GM21825 (cell line): ENCODE data around the gene RNF32.
"Not testable (repeated sequence)": the region's sequence is repeated elsewhere in the genome, so short reads cannot be mapped to it uniquely, and the experiment has no call there.

Source experiments
- ATAC-seq: cut with Tn5 transposase; IDR thresholded peaks from one replicate; pipeline ENCODE4 v1.9.1; 2021; ENCODE audit warnings: mild to moderate bottlenecking, moderate library complexity; ENCODE audit not compliant: unreplicated experiment

RNF32 gene

DNA sequence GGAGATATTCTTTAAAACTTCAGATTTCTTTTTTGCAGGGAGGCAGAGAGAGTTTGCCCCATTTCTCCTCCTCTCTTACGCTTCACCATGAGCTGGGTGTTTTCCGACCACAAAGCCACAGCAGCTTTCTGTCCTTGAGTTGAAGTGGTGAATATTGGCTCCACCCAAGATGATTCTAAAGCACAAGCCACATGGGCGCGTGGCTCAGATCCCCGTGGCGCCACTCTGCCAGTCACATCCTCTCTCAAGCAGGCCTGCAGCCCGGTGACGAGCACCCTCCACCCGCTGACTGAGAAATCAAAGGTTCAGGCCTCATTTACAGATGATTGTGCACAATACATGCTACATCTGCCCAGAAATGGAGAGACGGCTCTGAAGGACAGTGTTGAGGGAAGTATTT lies 27.6 kb upstream of the RNF32 start:
- ATAC-seq: peak; percentile 56

DNA sequence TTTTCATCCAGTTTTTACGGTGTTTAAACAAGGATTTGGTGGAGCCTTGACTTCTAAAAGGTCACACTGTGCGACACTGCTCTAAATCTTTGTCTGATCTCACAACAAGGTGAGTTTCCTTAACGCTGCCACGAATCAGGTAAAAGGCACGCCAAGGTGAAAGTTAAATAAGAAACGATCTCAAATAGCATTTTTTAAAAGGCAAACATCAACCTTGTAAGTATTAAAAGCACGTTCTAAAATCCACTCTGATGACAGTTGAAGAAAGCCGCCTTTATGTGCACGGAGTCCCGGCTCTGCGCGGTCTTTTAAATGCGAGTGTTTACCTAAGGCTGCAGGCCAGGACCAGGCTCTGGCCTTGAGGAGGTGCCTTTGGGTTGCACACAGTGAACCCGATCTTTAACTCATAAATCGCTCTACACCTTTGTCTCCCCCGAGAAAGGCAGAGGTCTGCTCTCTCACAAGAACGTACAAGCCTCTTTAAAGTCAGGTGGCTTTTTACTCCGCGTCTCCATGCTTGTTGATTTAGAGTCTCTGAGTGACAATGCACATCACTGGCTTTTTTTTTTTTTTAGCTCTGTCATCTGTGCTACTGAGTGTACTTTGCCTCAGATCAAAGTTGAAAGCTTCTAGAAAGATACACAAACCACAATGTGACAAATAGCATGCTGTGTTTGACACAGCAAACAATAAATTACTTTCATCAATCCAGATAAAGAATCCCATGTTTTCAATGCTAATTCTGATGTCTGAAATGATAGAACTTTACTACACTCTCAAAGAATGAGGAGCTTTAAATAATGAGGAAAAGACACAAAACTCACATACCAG lies 25.9 kb upstream of the RNF32 start:
- no peak for ATAC-seq

DNA sequence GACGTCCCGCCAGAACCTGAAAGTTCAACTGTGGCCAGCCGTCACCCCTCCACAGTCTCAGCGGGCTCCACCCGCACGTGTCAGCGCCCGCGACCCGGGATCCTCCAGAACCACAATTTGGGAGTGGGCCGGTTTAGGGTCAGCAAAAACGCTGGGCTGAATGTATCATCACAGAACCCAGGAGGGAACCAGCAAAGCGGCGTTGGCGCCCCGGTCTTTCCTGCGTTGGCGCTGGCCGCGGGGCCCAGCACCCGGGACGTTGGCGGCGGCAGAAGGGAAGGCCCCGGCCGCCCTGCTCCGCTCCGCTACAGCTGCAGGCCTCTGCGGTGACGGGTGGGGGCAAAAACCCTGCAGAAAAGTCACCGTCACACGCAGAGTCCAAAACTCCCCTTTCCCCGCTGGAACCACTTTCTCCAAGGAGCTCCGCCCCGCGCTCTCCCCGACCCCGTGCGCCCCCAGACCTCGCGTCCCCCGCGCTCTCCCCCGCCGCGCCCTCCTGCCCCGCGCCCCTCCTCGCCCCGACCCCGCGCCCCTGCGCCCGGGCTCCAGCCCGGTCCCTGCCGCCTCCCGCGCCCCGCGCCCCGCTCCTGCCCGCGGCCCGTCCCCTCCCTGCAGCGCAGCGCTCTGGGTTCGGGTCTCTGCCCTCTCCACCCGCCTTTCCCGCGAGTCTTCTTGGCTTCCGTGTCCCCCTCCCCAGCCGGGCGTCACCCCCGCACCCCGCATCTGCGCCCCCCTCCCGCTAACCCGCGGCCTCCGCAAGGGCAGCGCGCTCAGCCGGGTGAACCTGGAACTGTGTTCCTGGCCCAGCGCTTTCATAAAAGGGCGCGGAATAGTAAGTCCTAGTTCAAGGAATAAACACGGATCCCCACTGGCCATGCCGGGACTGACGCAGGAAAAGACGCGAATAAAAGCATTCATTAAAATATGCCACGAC lies 24.0 kb upstream of the RNF32 start:
- ATAC-seq: no peak

DNA sequence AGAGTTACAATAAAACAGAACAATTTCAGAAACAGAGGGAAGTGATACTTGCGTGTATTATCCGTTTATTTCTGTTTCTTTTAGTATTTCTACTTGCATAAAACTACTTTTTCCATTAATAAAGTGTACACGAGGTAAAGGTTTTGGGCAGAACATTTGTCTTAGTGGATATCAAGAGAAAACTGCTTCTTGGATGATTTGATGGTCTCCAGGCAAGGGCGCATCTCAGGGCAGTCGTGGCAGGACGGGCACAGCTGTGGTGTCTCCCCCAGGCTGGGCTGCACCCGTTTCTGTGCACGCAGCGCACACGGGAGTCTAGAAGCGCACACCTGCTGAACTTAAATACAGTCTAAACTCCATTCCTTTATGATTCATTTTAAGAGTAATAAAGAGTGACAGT lies 23.4 kb upstream of the RNF32 start:
- no peak for ATAC-seq

DNA sequence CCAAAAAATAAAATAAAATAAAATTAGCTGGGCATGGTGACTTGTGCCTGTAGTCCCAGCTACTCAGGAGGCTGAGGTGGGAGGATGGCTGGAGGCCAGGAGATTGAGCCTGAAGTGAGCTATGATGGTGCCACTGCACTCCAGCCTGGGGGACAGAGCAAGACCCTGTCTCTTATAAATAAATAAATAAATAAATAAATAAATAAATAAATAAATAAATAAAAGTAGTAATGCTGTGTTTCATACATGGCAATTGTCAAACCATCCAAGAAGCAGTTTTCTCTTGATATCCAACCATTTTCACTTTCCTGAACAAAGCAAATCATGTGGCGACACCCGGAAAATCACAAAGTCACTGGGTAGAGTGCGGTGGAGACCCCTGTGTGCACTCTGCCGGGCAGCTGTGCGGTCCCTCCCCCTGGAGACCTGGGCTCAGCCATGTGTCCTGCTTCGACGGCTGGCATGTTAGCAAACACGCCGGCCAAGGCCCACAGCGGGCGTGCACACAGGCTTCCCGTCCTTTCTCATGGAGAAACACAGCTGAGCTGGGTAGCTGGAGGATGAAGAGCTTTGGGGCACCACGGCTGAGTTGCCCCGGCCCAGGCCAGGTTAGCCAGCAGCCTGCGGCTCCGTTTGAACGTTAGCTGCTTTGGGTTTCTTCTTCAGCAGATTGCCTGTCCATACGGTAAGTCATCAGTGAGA lies 22.3 kb upstream of the RNF32 start:
- ATAC-seq: no peak

DNA sequence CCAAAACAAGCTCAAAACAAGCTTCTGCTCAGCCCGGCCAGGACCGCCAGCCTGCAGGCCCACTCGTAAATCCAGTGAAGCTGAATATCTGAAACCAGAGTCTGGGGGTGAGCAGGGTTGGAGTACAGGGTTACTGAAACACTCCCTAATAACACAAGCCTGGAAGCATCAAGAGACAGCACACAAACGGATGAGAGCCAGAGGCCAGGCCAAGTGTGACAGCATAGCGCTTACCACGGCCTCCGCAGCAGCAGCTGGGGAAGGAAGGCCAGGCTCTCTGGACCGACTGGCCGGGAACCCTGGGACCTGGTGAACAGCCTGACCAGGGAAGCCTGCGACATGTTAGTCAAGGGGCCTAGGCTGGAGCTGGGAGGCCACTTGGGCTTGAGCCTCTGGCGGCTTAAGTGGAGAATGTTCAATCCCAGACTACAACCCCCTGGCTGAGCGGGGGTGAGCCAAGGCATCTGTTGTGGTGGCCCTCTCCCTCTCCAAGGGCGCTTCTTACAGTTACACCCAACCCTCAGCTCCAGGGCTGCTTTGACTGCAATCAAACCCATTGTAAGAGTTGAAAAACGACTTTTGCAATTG lies 21.7 kb upstream of the RNF32 start:
- no peak for ATAC-seq

DNA sequence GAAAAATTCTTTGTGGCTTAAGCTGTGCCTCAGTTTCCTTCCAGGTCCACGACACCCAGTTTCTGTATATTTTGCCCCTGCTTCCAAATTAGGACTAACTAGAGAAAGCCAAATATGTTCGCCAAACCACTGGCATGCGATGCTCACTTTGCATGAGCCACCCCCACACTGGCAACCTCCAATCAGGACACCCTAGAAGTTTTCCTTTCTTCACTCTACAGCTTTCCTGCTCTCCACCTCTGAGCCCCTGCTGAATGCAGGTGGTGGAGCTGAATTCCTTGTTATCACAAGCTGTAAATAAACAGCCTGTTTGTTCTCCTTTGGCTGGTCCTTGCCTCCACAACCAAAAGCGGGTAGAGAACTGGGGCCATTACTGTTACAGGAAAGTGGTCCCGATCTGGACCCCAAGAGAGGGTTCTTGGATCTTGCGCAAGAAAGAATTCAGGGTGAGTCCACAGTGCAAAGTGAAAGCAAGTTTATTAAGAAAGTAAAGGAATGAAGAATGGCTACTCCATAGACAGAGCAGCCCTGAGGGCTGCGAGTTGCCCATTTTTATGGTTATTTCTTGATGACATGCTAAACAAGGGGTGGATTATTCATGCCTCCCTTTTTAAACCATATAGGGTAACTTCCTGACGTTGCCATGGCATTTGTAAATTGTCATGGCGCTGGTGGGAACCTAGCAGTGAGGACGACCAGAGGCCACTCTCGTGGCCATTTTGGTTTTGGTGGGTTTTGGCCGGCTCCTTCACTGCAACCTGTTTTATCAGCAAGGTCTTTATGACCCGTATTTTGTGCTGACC lies 20.9 kb upstream of the RNF32 start:
- not testable (repeated sequence) for ATAC-seq

DNA sequence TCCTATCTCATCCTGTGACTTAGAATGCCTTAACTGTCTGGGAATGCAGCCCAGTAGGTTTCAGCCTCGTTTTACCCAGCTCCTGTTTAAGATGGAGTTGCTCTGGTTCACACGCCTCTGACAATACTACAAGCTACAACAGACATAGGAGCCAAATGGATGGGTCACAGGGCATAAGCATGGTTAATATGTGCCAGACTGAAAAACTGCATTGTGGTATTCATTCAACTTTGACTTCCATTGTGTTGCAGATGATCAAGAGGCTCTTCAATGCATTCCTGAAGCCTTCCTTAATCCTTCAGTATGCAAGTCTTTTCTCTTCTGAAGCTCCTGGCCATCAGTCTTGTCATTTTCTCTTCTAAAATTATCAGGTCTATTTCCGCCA lies 20.3 kb upstream of the RNF32 start:
- no peak for ATAC-seq

DNA sequence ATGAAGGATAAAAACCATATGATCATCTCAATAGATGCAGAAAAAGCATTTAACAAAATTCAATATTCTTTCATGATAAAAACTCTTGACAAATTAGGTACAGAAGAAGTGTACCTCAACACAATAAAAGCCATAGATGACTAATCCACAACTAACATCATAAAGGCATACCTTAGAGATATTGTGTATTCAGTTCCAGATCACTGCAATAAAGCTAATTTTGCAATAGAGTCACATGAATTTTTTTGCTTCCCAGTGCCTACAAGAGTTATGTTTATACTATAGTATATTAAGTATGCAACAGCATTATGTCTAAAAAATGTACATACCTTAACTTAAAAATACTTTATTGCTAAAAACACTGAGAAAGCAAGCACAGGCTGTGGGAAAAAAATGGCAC lies 18.9 kb upstream of the RNF32 start:
- ATAC-seq: no peak

DNA sequence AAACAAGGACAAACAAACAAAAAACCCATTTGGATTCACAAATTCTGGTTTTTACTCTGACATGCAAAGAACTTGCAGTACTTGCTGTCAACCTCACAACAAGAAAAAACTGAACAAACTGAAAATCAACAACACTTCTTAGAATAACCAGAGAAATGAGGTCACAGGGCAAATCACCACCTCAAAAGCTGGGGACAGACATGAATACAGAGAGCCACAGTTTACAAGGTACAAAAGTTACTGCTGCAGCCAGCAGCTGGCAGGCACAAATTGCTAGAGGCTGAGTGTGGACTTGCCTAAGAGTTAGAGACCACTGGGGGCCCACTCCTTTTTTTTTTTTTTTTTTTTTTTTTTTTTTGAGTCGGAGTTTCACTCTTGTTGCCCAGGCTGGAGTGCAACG lies 15.0 kb upstream of the RNF32 start:
- ATAC-seq: no peak

DNA sequence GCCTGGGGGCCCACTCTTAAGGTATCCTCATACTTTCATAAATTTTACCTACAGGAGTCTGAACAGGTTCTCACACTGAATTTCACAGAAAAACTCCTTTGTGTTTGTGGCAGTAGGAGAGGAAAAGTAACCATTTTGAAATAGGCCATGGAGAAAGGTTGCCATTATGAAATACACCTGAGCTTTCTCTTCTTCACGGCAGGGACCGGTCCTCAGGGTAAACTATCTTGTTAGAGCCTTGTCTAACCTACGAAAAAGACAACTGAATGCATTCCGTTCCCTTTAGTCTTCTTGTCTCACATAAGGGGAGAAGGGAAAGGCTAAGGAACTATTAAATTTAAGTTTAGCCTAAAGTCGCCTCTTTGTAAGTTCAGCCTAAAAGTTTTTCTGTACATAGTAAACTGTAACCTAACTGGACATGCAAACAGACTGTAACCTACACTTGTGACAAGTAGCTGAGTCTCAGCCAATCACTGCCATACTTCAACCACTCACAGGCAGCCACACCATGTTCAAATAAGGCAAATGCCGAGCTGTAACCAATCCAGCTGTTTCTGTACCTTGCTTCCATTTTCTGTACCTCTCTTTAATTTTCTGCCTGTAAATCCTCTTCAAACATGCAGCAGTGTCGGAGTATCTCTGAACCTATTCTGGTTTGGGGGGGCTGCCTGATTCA lies 14.2 kb upstream of the RNF32 start:
- no peak for ATAC-seq

DNA sequence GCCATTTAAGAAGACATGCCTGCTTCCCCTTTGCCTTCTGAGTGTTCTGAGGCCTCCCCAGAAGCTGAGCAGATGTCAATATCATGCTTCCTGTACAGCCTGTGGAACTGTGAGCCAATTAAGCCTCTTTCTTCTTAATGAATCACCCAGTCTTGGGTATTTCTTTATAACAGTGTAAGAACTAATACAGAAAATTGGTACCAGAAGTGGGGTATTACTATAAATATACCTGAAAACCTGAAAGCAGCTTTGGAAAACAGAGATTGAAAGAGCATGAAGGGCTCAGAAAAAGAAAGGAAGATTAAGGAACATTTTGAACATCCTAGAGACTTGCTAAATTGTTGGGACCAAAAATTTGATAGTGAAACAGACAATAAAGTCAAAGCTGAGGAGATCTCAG lies 12.0 kb upstream of the RNF32 start:
- ATAC-seq: no peak

DNA sequence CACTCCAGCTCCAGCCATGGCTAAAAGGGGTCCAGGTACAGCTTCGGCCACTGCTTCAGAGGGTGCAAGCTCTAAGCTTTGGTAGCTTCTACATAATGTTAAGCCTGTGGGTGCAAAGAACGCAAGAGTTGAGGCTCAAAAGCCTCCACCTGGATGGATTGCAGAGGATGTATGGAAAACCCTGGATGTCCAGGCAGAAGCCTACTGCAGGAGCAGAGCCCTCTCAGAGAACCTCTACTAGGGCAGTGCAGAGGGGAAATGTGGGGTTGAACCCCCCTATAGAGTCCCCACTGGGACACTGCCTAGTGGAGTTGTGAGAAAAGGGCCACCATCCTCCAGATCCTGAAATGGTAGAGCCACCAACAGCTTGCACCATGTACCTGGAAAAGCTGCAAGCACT lies 10.7 kb upstream of the RNF32 start:
- ATAC-seq: no peak

DNA sequence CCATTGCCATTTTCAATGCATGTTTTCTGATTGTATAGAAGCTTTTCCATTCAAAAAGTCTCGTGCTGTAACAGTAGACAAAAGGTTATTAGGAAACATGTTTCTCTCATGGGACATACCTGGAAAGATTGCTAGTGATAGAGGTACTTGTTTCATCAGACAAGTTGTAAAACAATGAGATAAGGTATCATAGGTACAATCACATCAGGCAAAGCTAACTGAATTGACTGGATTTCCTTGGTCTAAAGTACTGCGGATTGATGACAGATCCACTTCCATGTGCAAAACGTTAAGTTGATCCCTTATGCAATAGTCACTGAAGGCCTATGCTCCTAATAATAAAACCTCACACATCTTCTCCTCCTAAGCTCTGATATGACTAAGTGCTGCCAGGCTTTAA lies 6.5 kb upstream of the RNF32 start:
- no peak for ATAC-seq

DNA sequence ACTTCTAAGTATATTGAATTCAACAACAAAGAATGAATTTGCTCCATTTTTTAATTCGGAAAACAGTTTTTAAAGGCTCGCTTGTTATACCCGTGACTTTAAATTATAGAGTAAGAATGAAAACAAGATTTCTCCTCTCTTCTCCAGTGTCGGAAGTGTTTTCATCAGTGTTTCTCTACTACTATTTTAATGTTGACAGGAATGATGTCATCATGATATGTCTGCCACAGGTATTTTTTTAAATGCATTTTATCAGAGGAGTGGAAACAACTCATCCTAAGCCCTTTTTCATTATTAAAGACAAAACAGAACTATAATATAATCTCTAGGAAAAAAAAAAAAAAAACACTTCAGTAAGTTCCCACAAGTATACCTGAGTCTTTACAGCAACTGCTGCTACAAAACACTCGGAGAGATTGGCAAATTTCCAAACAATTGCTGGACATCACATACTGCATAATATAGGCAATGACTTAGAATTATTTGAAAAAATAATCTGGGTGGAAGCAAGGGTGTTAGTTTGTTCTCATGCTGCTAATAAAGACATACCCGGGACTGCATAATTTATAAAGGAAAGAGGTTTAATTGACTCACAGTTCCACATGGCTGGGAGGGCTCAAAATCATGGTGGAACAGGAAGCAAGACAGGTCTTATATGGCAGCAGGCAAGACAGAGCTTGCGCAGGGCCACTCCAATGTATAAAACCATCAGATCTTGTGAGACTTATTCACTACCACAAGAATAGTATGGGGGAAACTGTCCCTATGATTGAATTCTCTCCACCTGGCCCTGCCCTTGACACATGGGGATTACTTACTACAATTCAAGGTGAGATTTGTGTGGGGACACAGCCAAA lies 4.8 kb upstream of the RNF32 start:
- ATAC-seq: no peak

DNA sequence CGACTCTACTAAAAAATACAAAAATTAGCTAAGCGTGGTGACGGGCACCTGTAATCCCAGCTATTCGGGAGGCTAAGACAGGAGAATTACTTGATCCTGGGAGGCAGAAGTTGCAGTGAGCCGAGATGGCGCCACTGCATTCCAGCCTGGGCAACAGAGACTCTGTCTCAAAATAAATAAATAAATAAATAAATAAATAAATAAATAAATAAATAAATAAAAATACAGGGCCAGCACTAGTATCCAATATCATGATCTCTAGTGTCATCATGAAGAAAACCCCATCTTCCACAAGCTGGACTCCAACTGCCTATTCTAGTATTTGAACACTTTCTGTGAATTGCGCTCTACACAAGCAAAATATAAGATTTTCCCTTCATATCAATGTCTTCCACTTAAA lies 3.5 kb upstream of the RNF32 start:
- ATAC-seq: not testable (repeated sequence)

DNA sequence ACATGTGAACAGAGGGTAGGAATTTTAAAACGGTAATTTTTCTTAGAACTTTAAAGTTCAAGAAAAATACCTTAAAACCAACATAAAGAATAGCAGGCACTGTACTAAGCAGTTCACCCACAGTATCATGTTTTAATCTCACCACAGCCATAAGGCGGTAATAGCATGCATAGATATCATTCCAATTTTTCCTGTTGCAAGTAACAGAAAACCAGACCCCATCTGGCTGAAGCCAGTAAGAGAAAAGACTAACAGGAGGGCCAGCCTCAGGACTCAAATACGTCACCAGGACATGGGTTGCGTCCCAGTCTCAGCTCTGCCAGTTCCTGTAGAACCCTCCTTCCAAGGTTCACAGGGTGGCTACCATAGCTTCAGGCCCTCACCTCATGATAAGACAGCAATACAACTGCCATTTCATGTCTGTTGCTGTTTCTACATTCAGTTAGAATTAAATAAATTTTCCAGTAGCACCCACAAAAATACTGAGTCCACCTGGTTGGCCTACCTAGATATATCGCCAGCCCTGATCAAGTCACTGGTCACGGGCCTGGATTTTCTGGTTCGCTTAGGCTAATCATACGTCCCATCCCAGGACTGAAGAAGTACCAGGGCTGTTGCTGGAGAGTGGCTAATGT lies 2.0 kb upstream of the RNF32 start:
- no peak for ATAC-seq
